ENCODE results near the gene LYPD8. TPM values are rescaled to one million over a fixed set of nuclear protein-coding genes. Genes with fewer than 3 reads are reported as not detected.
"Not testable (repeated sequence)": the region's sequence is repeated elsewhere in the genome, so short reads cannot be mapped to it uniquely, and the experiment has no call there.

LYPD8 gene
- polyA plus RNA-seq, 1 donor from 2014 or later: not detected

- not testable (repeated sequence) for H3K4me2 ChIP-seq (ENCODE audit: low read length); H2AFZ ChIP-seq (ENCODE audit: low read depth, low read length); H3K9ac ChIP-seq (ENCODE audit: low read length); H3K27ac ChIP-seq (ENCODE audit: low read length); H3K9me3 ChIP-seq (ENCODE audit: low read length); H3K27me3 ChIP-seq (ENCODE audit: insufficient read depth, low read depth, low read length); H3F3A ChIP-seq (ENCODE audit: insufficient read depth, low read length, poor library complexity, severe bottlenecking); H3K79me2 ChIP-seq (replicated peaks; ENCODE audit: insufficient read depth, low read length); H3K4me3 ChIP-seq (ENCODE audit: low read length); H3K9me2 ChIP-seq (ENCODE audit: insufficient read depth, low read length); H4K20me1 ChIP-seq (ENCODE audit: insufficient read depth); H3K36me3 ChIP-seq (ENCODE audit: insufficient read depth, low read length)
Measured at GRCh38 chr1:248803501-248803900, 47.9 kb upstream of the LYPD8 start.

- H3K36me3 ChIP-seq (ENCODE audit: insufficient read depth, low read length): no peaks in the 10 kb centered on the region
- no peak for TF ChIP-seq SMC3 (conservative IDR thresholded peaks at IDR 0.05; ENCODE audit: poor library complexity)
- no peak for TF ChIP-seq EZH2 (IDR thresholded peaks at IDR 0.05; ENCODE audit: borderline replicate concordance, insufficient read depth, low read length, poor library complexity, severe bottlenecking)
- peaks cover 4% of the 10 kb centered on the region for H3K9me3 ChIP-seq (ENCODE audit: low read length)
- H3K79me2 ChIP-seq (replicated peaks; ENCODE audit: insufficient read depth, low read length): no peaks in the 10 kb centered on the region
- no peaks in the 10 kb centered on the region for H3F3A ChIP-seq (ENCODE audit: insufficient read depth, low read length, poor library complexity, severe bottlenecking)
- H3K4me2 ChIP-seq (ENCODE audit: low read length): no peak overlapping the region
- H3K27ac ChIP-seq (ENCODE audit: low read length): no peak overlapping the region
- H3K4me3 ChIP-seq (ENCODE audit: low read length): no peak overlapping the region
- no peak overlapping the region for H2AFZ ChIP-seq (ENCODE audit: low read depth, low read length)
- H3K9ac ChIP-seq (ENCODE audit: low read length): no peak overlapping the region
- H3K9me2 ChIP-seq (ENCODE audit: insufficient read depth, low read length): no peaks in the 10 kb centered on the region
- no peaks in the 10 kb centered on the region for H4K20me1 ChIP-seq (ENCODE audit: insufficient read depth)
- no peaks in the 10 kb centered on the region for H3K27me3 ChIP-seq (ENCODE audit: insufficient read depth, low read depth, low read length)
Measured at GRCh38 chr1:248802454-248802853, 46.9 kb upstream of the LYPD8 start.

DNA sequence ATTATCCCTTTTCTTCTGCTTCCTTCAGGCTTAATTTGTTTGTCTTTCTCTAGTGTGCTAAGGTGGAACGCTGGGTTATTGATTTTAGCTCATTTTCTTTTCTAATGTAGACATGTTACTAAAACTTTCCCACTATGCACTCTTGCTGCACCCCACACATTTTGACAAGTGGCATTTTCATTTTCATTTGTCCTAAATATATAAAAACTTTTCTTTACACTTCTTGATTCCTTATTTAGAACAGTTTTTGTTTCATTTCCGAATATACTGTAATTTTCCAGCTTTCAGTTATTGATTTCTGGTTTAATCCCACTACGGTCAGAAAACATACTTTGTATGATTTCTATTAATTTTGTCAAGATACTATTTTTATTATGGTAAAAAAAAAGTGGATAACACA, 44.9 kb upstream of the LYPD8 start:
- Histone ChIP-seq H3K4me2 (ENCODE audit: low read length) (no peak overlapping the region), H3K27ac (ENCODE audit: low read length) (no peak overlapping the region), H3K9ac (ENCODE audit: low read length) (no peak overlapping the region), H3K4me3 (ENCODE audit: low read length) (no peak overlapping the region), H3F3A (ENCODE audit: insufficient read depth, low read length, poor library complexity, severe bottlenecking) (no peaks in the 10 kb centered on the region), H3K79me2 (replicated peaks; ENCODE audit: insufficient read depth, low read length) (no peaks in the 10 kb centered on the region), H3K9me3 (ENCODE audit: low read length) (peaks cover 4% of the 10 kb centered on the region), H2AFZ (ENCODE audit: low read depth, low read length) (no peak overlapping the region), H4K20me1 (ENCODE audit: insufficient read depth) (no peaks in the 10 kb centered on the region), H3K9me2 (ENCODE audit: insufficient read depth, low read length) (no peaks in the 10 kb centered on the region), H3K27me3 (ENCODE audit: insufficient read depth, low read depth, low read length) (no peaks in the 10 kb centered on the region), H3K36me3 (ENCODE audit: insufficient read depth, low read length) (no peaks in the 10 kb centered on the region)
- TF ChIP-seq EP300 (conservative IDR thresholded peaks at IDR 0.05; ENCODE audit: poor library complexity, severe bottlenecking) (no peak), RAD21 (conservative IDR thresholded peaks at IDR 0.05) (no peak), MXI1 (conservative IDR thresholded peaks at IDR 0.05; ENCODE audit: poor library complexity, severe bottlenecking) (no peak), TAF1 (IDR thresholded peaks at IDR 0.05; ENCODE audit: low read depth) (no peak), POLR2AphosphoS5 (IDR thresholded peaks at IDR 0.05) (no peak), EZH2 (IDR thresholded peaks at IDR 0.05; ENCODE audit: borderline replicate concordance, insufficient read depth, low read length, poor library complexity, severe bottlenecking) (no peak), REST (IDR thresholded peaks at IDR 0.05; ENCODE audit: borderline replicate concordance) (no peak), SMC3 (conservative IDR thresholded peaks at IDR 0.05; ENCODE audit: poor library complexity) (no peak)
- TF ChIP-seq, protein P1, sequence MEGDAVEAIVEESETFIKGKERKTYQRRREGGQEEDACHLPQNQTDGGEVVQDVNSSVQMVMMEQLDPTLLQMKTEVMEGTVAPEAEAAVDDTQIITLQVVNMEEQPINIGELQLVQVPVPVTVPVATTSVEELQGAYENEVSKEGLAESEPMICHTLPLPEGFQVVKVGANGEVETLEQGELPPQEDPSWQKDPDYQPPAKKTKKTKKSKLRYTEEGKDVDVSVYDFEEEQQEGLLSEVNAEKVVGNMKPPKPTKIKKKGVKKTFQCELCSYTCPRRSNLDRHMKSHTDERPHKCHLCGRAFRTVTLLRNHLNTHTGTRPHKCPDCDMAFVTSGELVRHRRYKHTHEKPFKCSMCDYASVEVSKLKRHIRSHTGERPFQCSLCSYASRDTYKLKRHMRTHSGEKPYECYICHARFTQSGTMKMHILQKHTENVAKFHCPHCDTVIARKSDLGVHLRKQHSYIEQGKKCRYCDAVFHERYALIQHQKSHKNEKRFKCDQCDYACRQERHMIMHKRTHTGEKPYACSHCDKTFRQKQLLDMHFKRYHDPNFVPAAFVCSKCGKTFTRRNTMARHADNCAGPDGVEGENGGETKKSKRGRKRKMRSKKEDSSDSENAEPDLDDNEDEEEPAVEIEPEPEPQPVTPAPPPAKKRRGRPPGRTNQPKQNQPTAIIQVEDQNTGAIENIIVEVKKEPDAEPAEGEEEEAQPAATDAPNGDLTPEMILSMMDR (IDR thresholded peaks at IDR 0.05; ENCODE audit: poor library complexity, severe bottlenecking): no peak
